Lower leg skin (tissue), 4 donors: ENCODE results near the gene ITPRIPL1. TPM values are rescaled to one million over a fixed set of nuclear protein-coding genes. Genes with fewer than 3 reads are reported as not detected.

Source experiments
- DNase-seq, 2 donors: peaks; one replicate each; pipeline ENCODE4 v3.0.0-alpha.2; 2019; ENCODE audit warnings: low spot score in 2 of 2
- H3K4me3 ChIP-seq: fragments of 200-600 bp; sonication (generic); 2 replicates; pipeline ENCODE4 v1.5.1; 2017; ENCODE audit warnings: mild to moderate bottlenecking, low read depth; ENCODE audit not compliant: poor library complexity, severe bottlenecking
- CTCF ChIP-seq, 3 donors: fragments of 450-650 bp; IDR thresholded peaks; one replicate each; pipeline ENCODE4 v1.5.1; 2016; ENCODE audit warnings: antibody characterized with exemption in 3 of 3, mild to moderate bottlenecking in 3 of 3, moderate library complexity in 2 of 3
- POLR2A ChIP-seq, 2 donors: fragments of 450-650 bp; IDR thresholded peaks; one replicate each; pipeline ENCODE4 v1.6.1; 2016 to 2017; ENCODE audit warnings: antibody characterized with exemption in 2 of 2, mild to moderate bottlenecking in 1 of 2, moderate library complexity in 1 of 2
- WGBS, 2 donors: methylation state at CpG; one replicate each; pipeline ENCODE4 v1.1.5; 2018; 5-methylcytosine and 5-hydroxymethylcytosine counted together
- intact Hi-C: fragments of 100-400 bp; cut with DNase I; formaldehyde crosslinking; loops from one replicate; pipeline ENCODE4 v1.15.0; 2023; ENCODE audit warnings: low total_unique reads
- total RNA-seq, 4 donors: library from RNA; depleted of rRNA; stranded (reverse); fragments of >200 nt; gene quantifications; one replicate each; pipeline ENCODE4 v1.1.0, GENCODE V29; 2016

ITPRIPL1 gene
- total RNA-seq, 4 donors from 2014 or later, result 0.51 to 3.1 (median 1.9) TPM

- no peak overlapping the region for H3K4me3 ChIP-seq
- no peak for TF ChIP-seq CTCF (IDR thresholded peaks at IDR 0.05)
- no peak for TF ChIP-seq POLR2A (IDR thresholded peaks at IDR 0.05)
- DNase-seq, result no peak
- 98 to 100% methylated on average over 2 of the region's 2 CpGs for WGBS, 2 donors
- intact Hi-C loops, result no loop called here
These were observed 36.6 kb downstream of the ITPRIPL1 start for GRCh38 chr2:96361751-96362150.

- no peak for TF ChIP-seq POLR2A (IDR thresholded peaks at IDR 0.05)
- TF ChIP-seq CTCF (IDR thresholded peaks at IDR 0.05), result no peak
- H3K4me3 ChIP-seq, result no peak overlapping the region
- WGBS, 2 donors, result 75 to 84% methylated on average over 2 of the region's 2 CpGs
- no peak for DNase-seq
- intact Hi-C loops, result no loop called here
These were observed 44.1 kb downstream of the ITPRIPL1 start for GRCh38 chr2:96369186-96369585.

GRCh38 chr2:96374211-96374951 is 49.3 kb downstream of the ITPRIPL1 start:
- no peak overlapping the region for H3K4me3 ChIP-seq
- intact Hi-C loops, result no loop called here
- no peak for DNase-seq
- 12 to 19% methylated on average over 2 of the region's 2 CpGs for WGBS, 2 donors
- no peak for TF ChIP-seq POLR2A (IDR thresholded peaks at IDR 0.05)
- TF ChIP-seq CTCF (IDR thresholded peaks at IDR 0.05), result no peak

Other genes starting within 250 kb of the ITPRIPL1 start
- 1 to 10 TPM in 1 of 4 donors, under 1 TPM in 3; 0.42 to 2.4 (median 0.97) TPM for gene ADRA2B, start 208.7 kb upstream of the ITPRIPL1 start, total RNA-seq
- gene ASTL, start 186.8 kb upstream of the ITPRIPL1 start, total RNA-seq, result 1 to 10 TPM in 1 of 4 donors, under 1 TPM in 2, not detected in 1; 0.20 to 1.8 (median 0.63) TPM
- 10 to 100 TPM; 39.3 to 57.0 (median 48.8) TPM for gene DUSP2, start 179.9 kb upstream of the ITPRIPL1 start, total RNA-seq
- gene STARD7, start 116.5 kb upstream of the ITPRIPL1 start, total RNA-seq, result 100 to 1,000 TPM in 2 of 4 donors, 10 to 100 TPM in 2; 52.5 to 101 (median 77.2) TPM
- 10 to 100 TPM; 49.5 to 76.2 (median 60.4) TPM for gene TMEM127, start 59.3 kb upstream of the ITPRIPL1 start, total RNA-seq
- gene CIAO1, start 59.1 kb upstream of the ITPRIPL1 start, total RNA-seq, result 100 to 1,000 TPM in 1 of 4 donors, 10 to 100 TPM in 3; 86.1 to 115 (median 96.2) TPM
- gene SNRNP200, start 19.8 kb upstream of the ITPRIPL1 start, total RNA-seq, result 10 to 100 TPM; 73.4 to 94.0 (median 87.5) TPM
- 1 to 10 TPM in 2 of 4 donors, under 1 TPM in 2; 0.74 to 3.5 (median 1.8) TPM for gene NCAPH, start 10.4 kb downstream of the ITPRIPL1 start, total RNA-seq
- 1 to 10 TPM in 2 of 4 donors, under 1 TPM in 2; 0.57 to 3.0 (median 1.7) TPM for gene NEURL3, start 180.0 kb downstream of the ITPRIPL1 start, total RNA-seq
- gene ARID5A, start 211.4 kb downstream of the ITPRIPL1 start, total RNA-seq, result 10 to 100 TPM; 12.0 to 23.0 (median 19.7) TPM